Measurements from ENCODE around the gene CIZ1.
"Not testable (repeated sequence)": the region's sequence is repeated elsewhere in the genome, so short reads cannot be mapped to it uniquely, and the experiment has no call there.

The CIZ1 gene

GRCh38 chr9:128149001-128149701 lies 42.2 kb downstream of the CIZ1 start, which contains the start of gene LCN2:
LCN2 (plus strand) TSS chr9:128149453; CDS start chr9:128149526, 73 bp downstream.
- no peak for FAIRE-seq
- DNase-seq (ENCODE audit: insufficient read length, low spot score) = no peak

GRCh38 chr9:128148509-128149000 lies 42.8 kb downstream of the CIZ1 start:
- no peak for DNase-seq (ENCODE audit: insufficient read length, low spot score)
- no peak for FAIRE-seq

- DNase-seq (ENCODE audit: insufficient read length, low spot score) (no peak), FAIRE-seq (no peak)
Observed at GRCh38 chr9:128146591-128147120, 44.7 kb downstream of the CIZ1 start.

DNA sequence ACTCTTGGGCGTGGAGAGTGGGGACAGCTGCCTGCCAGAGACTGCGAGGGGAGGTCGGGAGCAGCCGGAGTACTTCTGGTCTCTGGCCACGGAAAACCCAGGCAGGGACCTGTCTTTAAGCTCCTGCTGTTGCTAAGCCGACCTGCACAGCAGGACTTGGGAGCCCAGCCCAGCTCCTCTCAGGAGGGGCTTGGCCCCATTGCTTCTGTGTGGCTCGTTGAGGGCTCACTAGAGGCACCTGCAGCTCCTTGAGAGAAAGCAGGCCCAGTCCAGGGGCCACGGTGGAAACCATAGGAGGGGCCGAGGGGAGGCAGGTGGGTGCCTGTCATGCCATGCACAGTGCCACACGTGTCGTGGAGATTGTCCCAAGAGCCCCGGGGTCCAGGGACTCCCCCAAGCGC lies 45.4 kb downstream of the CIZ1 start:
- FAIRE-seq (no peak), DNase-seq (ENCODE audit: insufficient read length, low spot score) (no peak)

DNA sequence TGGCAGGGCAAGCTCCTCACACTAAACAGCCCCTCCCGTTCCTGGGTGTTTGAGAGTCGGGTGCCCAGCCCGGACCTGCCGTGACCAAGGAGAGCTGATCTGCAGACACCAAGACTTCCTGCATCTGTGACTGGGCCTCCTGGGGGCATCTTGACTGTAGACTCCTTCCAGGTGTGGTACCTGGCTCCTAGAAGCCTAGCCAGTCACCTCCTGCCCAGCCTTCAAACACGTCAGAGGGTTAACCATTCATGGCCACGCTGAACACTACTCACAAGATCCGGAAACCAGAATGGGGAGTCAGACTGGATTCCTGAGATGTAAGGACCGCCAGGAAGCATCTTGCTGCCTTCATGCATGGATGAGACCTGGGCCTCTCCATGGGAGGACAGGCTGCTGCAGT lies 45.8 kb downstream of the CIZ1 start:
- DNase-seq (ENCODE audit: insufficient read length, low spot score) (no peak), FAIRE-seq (no peak)

- DNase-seq (ENCODE audit: insufficient read length, low spot score) (no peak), FAIRE-seq (no peak)
Observed at GRCh38 chr9:128144239-128145181, 46.9 kb downstream of the CIZ1 start.

- DNase-seq (ENCODE audit: insufficient read length, low spot score) = no peak
- FAIRE-seq = no peak
Observed at GRCh38 chr9:128143525-128144238, 47.7 kb downstream of the CIZ1 start.

DNA sequence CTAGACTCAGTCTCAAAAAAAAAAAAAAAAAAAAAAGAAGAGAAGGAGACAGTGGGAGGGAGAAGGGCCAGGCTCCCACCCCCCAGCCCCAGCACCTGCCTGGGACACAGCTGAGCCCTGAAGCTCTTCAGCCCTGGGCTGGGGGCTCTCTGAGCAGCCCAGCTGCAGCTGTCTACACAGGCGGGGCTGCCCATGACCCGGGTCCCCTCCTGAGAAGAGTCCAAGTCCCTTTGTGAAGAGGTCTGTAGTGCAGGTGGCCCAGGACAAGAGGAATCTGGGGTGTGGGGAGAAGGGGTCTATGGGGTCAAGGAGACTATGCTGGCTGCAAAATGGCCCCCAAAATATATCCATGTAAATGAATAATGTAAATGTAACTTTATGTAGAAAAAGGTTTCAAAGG lies 48.8 kb downstream of the CIZ1 start:
- FAIRE-seq = no peak
- no peak for DNase-seq (ENCODE audit: insufficient read length, low spot score)

- FAIRE-seq (no peak), DNase-seq (ENCODE audit: insufficient read length, low spot score) (no peak)
Observed at GRCh38 chr9:128142061-128142460, 49.3 kb downstream of the CIZ1 start.

DNA sequence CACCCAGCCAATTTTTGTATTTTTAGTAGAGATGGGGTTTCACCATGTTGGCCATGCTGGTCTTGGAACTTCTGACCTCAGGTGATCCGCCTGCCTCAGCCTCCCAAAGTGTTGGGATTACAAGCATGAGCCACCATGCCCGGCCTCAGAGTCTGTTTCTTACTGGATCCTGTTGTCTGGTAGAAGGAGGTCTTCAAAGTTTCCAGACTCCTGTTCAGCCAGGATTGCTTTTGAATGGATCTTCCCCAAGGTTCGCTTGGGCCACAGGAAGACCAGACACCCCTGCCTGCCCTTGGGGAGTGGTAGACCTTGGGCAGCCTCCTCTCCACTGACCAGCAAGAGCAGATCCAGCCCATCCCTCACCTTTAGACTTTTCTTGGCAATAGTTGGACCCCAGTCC lies 49.8 kb downstream of the CIZ1 start:
- no peak for FAIRE-seq
- DNase-seq (ENCODE audit: insufficient read length, low spot score) = no peak

GRCh38 chr9:128139621-128140020 lies 51.8 kb downstream of the CIZ1 start:
- DNase-seq (ENCODE audit: insufficient read length, low spot score) = no peak
- FAIRE-seq = no peak

- DNase-seq (ENCODE audit: insufficient read length, low spot score) (no peak), FAIRE-seq (no peak)
Observed at GRCh38 chr9:128138001-128138400, 53.4 kb downstream of the CIZ1 start.

- FAIRE-seq = peak; percentile 84
- peak; percentile 62 for DNase-seq (ENCODE audit: insufficient read length, low spot score)
Observed at GRCh38 chr9:128136816-128137793, 54.3 kb downstream of the CIZ1 start.

- not testable (repeated sequence) for DNase-seq (ENCODE audit: insufficient read length, low spot score); FAIRE-seq
Observed at GRCh38 chr9:128135561-128135960, 55.8 kb downstream of the CIZ1 start.

DNA sequence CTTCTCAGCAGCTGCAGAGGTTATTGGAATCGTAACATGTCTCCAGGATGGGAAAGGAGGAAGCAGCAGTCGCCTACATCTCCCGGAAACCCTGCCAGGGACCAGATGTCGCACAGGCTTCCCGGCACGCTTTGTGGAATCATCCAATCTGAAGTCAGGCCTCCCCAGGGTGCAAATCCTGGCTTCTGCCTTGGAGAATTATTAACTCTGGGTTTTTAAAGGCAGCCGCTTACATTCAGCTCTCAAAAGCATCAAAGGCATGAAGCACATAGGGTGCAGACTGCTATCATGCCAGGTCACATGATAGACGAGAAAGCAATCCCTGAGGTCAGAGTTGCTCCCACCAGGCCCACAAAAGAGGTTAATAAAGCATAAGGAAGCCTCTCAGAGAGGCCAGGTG lies 59.2 kb downstream of the CIZ1 start:
- not testable (repeated sequence) for DNase-seq (ENCODE audit: insufficient read length, low spot score); FAIRE-seq

DNA sequence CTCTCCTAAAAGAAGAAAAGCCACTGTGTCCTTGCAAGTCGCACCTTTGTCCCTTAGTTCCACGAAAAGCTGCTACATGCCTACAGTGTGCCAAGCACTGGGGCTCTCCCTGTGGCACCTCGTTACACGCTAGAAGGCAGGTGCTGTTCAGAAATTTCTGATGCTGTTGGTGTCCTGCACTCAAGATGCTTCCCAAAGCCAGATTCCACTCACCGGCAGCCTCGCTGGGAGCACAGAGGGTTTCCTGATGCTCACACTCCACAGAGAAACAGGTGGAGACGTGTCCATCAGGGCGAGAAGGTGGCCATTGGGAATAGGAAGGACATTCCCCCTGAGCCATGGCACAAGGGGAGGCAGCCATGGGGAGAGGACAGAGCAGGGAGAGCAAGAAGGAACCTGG lies 60.0 kb downstream of the CIZ1 start:
- not testable (repeated sequence) for DNase-seq (ENCODE audit: insufficient read length, low spot score); FAIRE-seq

DNA sequence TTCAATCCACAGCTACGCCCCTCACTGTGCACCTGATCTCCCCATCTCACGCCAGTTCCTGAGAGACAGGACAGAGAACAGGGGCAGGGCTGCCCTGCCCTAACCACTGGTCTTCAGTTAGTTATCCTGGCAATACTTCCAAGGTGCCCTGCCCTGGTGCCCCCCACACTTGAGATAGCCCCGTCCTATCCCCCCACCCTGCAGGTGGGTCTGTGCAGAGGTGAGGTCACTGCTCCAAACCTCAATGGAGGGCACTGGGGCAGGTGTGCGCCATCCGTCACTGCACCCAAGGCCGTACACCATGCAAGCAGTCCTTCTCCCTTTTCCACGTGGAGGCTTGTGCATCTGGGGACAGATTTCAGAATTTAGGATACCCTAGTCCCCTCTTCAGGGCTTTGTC lies 60.7 kb downstream of the CIZ1 start:
- not testable (repeated sequence) for FAIRE-seq

GRCh38 chr9:128129976-128130590 lies 61.3 kb downstream of the CIZ1 start:
- not testable (repeated sequence) for FAIRE-seq; DNase-seq (ENCODE audit: insufficient read length, low spot score)

More for the DNA sequence above, 60.7 kb downstream of the CIZ1 start:
- not testable (repeated sequence) for DNase-seq (ENCODE audit: insufficient read length, low spot score)

Measured in HTR-8/SVneo (cell line).